Natural killer cell (primary cell): Measurements from ENCODE around the gene CACNA1B. TPM values are rescaled to one million over a fixed set of nuclear protein-coding genes. Genes with fewer than 3 reads are reported as not detected.
A peak's percentile ranks its signal among the peaks of the same experiment; 100 is the strongest.
"Not testable (repeated sequence)": the region's sequence is repeated elsewhere in the genome, so short reads cannot be mapped to it uniquely, and the experiment has no call there.

Experiments
- ATAC-seq, 3 donors: fragments of 150-1000 bp in 2 of 3; fragments of 200-7000 bp in 1 of 3; cut with Tn5 transposase; 1 replicate in 1 of 3; 2 replicates in 2 of 3; pipeline ENCODE4 v1.10.0; 2021; ENCODE audit warnings: mild to moderate bottlenecking in 2 of 3, moderate library complexity in 2 of 3
- DNase-seq, 2 donors: peaks; one replicate each; pipeline versions ENCODE4 v3.0.0 to v3.0.0-alpha.2; 2013 to 2021; ENCODE audit warnings: mixed read lengths in 1 of 2
- H3K27ac ChIP-seq: one replicate; pipeline ENCODE4 v1.5.1; 2013; ENCODE audit warnings: mild to moderate bottlenecking, low read length
- H3K27me3 ChIP-seq: one replicate; pipeline ENCODE4 v1.6.1; 2013; ENCODE audit warnings: low read length; ENCODE audit not compliant: control insufficient read depth, insufficient read depth
- H3K36me3 ChIP-seq: one replicate; pipeline ENCODE4 v1.6.1; 2013; ENCODE audit warnings: low read length; ENCODE audit not compliant: control insufficient read depth, insufficient read depth
- H3K4me1 ChIP-seq: one replicate; pipeline ENCODE4 v1.6.1; 2013; ENCODE audit warnings: low read length; ENCODE audit not compliant: control insufficient read depth, insufficient read depth
- H3K4me3 ChIP-seq: one replicate; pipeline ENCODE4 v1.5.1; 2013; ENCODE audit warnings: low read length
- H3K9me3 ChIP-seq: one replicate; pipeline ENCODE4 v1.6.1; 2013; ENCODE audit warnings: low read length; ENCODE audit not compliant: control insufficient read depth, insufficient read depth
- H3K27ac Mint-ChIP-seq, 2 donors: one replicate each; pipeline ENCODE4 v1.8.0; 2022; ENCODE audit warnings: mild to moderate bottlenecking in 2 of 2, mixed read lengths in 2 of 2, moderate library complexity in 1 of 2
- H3K27me3 Mint-ChIP-seq, 2 donors: one replicate each; pipeline ENCODE4 v1.8.0; 2022; ENCODE audit warnings: low read depth in 2 of 2, mixed read lengths in 2 of 2
- H3K36me3 Mint-ChIP-seq: one replicate; pipeline ENCODE4 v1.8.0; 2022; ENCODE audit warnings: mixed read lengths
- H3K4me1 Mint-ChIP-seq, 2 donors: one replicate each; pipeline ENCODE4 v1.8.0; 2022; ENCODE audit warnings: mixed read lengths in 2 of 2
- H3K4me3 Mint-ChIP-seq: one replicate; pipeline ENCODE4 v1.8.0; 2022; ENCODE audit warnings: mild to moderate bottlenecking, moderate library complexity, mixed read lengths
- H3K9me3 Mint-ChIP-seq, 2 donors: one replicate each; pipeline ENCODE4 v1.8.0; 2022; ENCODE audit warnings: mixed read lengths in 2 of 2
- WGBS: methylation state at CpG from one replicate; pipeline ENCODE4 v1.1.7; 2013; ENCODE audit warnings: missing lambda C conversion rate; ENCODE audit not compliant: insufficient coverage; 5-methylcytosine and 5-hydroxymethylcytosine counted together
- intact Hi-C: fragments of 100-400 bp; cut with micrococcal nuclease; formaldehyde crosslinking; loops from one replicate; pipeline ENCODE4 v1.14.2; 2022
- total RNA-seq, 4 donors: library from RNA; stranded (reverse); fragments of 120-200 nt in 1 of 4; gene quantifications; one replicate each; pipeline versions ENCODE4 v1.2.3 to v1.2.4, GENCODE V29; 2013 to 2022
- TF ChIP-seq, protein P1 (sequence below): fragments of 200-600 bp; IDR thresholded peaks from one replicate; pipeline ENCODE4 v1.8.0; 2022; ENCODE audit warnings: antibody characterized with exemption

The CACNA1B gene
- total RNA-seq, 3 donors from 2014 or later (not counting 1 experiment from before 2014, with no cell fraction given) = 0.07 TPM; not detected in 2

- ATAC-seq (peak in 2 of 3 donors; percentile 44 to 48), DNase-seq (peak in 1 of 2 donors; percentile 44)
- H3K9me3 Mint-ChIP-seq, H3K4me1 ChIP-seq, intact Hi-C loops, H3K27me3 ChIP-seq, H3K4me3 Mint-ChIP-seq, H3K9me3 ChIP-seq, H3K36me3 Mint-ChIP-seq, H3K36me3 ChIP-seq, H3K27me3 Mint-ChIP-seq, H3K27ac ChIP-seq, H3K4me1 Mint-ChIP-seq, H3K27ac Mint-ChIP-seq: not testable (repeated sequence)
- peak overlapping the region; percentile 24 for H3K4me3 ChIP-seq
- WGBS = 17% methylated on average over 77 of the region's 81 CpGs
- TF ChIP-seq, protein P1, sequence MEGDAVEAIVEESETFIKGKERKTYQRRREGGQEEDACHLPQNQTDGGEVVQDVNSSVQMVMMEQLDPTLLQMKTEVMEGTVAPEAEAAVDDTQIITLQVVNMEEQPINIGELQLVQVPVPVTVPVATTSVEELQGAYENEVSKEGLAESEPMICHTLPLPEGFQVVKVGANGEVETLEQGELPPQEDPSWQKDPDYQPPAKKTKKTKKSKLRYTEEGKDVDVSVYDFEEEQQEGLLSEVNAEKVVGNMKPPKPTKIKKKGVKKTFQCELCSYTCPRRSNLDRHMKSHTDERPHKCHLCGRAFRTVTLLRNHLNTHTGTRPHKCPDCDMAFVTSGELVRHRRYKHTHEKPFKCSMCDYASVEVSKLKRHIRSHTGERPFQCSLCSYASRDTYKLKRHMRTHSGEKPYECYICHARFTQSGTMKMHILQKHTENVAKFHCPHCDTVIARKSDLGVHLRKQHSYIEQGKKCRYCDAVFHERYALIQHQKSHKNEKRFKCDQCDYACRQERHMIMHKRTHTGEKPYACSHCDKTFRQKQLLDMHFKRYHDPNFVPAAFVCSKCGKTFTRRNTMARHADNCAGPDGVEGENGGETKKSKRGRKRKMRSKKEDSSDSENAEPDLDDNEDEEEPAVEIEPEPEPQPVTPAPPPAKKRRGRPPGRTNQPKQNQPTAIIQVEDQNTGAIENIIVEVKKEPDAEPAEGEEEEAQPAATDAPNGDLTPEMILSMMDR = peak; percentile 46
These were observed 272.4 kb downstream of the CACNA1B start for GRCh38 chr9:138149672-138150656.

DNA sequence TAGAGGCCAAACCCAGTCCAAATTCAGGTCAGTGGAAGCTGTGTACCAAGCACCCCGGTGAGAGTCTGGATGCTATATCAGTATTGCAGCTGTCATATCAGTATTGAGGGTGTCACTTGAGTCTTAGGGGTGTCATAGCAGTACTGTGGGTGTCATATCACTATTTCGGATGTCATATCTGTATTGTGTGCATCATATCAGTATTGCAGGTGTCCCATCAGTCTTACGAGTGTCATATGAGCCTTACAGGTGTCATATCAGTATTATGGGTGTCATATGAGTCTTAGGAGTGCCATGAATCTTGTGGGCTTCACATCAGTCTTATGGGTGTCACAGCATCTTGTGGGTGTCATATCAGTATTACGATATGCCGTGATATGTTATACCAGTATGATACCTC is 278.2 kb downstream of the CACNA1B start:
- H3K4me3 ChIP-seq, H3K36me3 Mint-ChIP-seq, intact Hi-C loops, H3K27ac ChIP-seq, H3K27ac Mint-ChIP-seq, H3K36me3 ChIP-seq, DNase-seq, H3K9me3 ChIP-seq, H3K4me3 Mint-ChIP-seq, H3K4me1 Mint-ChIP-seq, H3K4me1 ChIP-seq, H3K9me3 Mint-ChIP-seq, H3K27me3 ChIP-seq: not testable (repeated sequence)
- WGBS = 82% methylated on average over 5 of the region's 5 CpGs
- H3K27me3 Mint-ChIP-seq = peaks cover 16 to 20% of the 10 kb centered on the region in 2 donors
- peak in 1 of 3 donors; percentile 10 for ATAC-seq

DNA sequence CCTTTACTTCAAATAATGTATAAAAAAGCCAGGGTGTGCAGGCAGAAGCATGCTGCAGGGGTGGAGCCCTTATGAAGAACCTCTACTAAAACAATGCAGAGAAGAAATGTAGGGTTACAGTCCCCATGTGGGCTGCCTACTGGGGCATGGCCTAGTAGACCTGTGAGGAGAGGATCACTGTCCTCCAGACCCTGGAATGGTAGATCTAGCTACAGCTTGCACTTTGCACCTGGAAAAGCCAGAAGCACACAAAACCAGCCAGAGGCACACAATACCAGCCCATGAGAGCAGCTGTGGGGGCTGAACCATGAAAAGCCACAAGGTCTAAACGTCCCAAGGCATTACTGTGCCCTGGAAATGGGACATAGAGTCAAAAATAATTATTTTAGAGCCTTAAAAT is 289.2 kb downstream of the CACNA1B start:
- H3K4me1 Mint-ChIP-seq, H3K36me3 ChIP-seq, H3K27ac ChIP-seq, ATAC-seq, H3K27me3 Mint-ChIP-seq, H3K4me3 Mint-ChIP-seq, H3K4me3 ChIP-seq, DNase-seq, H3K9me3 Mint-ChIP-seq, H3K27ac Mint-ChIP-seq, H3K4me1 ChIP-seq, H3K27me3 ChIP-seq, H3K36me3 Mint-ChIP-seq, H3K9me3 ChIP-seq, intact Hi-C loops: not testable (repeated sequence)
- no CpG with 5 or more reads among the region's 1 CpG for WGBS
